Right atrium auricular region (tissue), 2 donors: ENCODE measurements around the gene MTRR. TPM values are rescaled to one million over a fixed set of nuclear protein-coding genes. Genes with fewer than 3 reads are reported as not detected.

Source experiments
- DNase-seq: peaks from one replicate; pipeline ENCODE4 v3.0.0-alpha.2; 2019; ENCODE audit warnings: low spot score
- H3K27ac ChIP-seq, 2 donors: fragments of 200-600 bp; sonication (generic); 1 replicate in 1 of 2; 2 replicates in 1 of 2; pipeline ENCODE4 v1.5.1; 2016 to 2019
- H3K27me3 ChIP-seq, 2 donors: fragments of 200-600 bp; sonication (generic); one replicate each; pipeline versions ENCODE4 v1.5.1 to v1.6.0; 2017 to 2019
- H3K36me3 ChIP-seq: fragments of 200-600 bp; sonication (generic); one replicate; pipeline ENCODE4 v1.5.1; 2016
- H3K4me1 ChIP-seq, 2 donors: fragments of 200-600 bp; sonication (generic); one replicate each; pipeline versions ENCODE4 v1.5.1 to v1.6.0; 2017 to 2019
- H3K4me3 ChIP-seq, 2 donors: fragments of 200-600 bp; sonication (generic); 1 replicate in 1 of 2; 2 replicates in 1 of 2; pipeline ENCODE4 v1.5.1; 2017 to 2019; ENCODE audit warnings: mild to moderate bottlenecking in 1 of 2, moderate library complexity in 1 of 2
- H3K9me3 ChIP-seq, 2 donors: fragments of 200-600 bp; sonication (generic); one replicate each; pipeline ENCODE4 v1.5.1; 2019
- total RNA-seq, 2 donors: library from RNA; depleted of rRNA; stranded (reverse); fragments of >200 nt; gene quantifications; one replicate each; pipeline ENCODE4 v1.1.0, GENCODE V29; 2016
- TF ChIP-seq, protein P1 (sequence below), 2 donors: fragments of 200-600 bp; sonication (generic); IDR thresholded peaks; one replicate each; pipeline ENCODE4 v1.5.1; 2019; ENCODE audit warnings: antibody characterized with exemption in 2 of 2

MTRR gene
- total RNA-seq, 2 donors from 2014 or later: 16.2 to 31.3 TPM

DNA sequence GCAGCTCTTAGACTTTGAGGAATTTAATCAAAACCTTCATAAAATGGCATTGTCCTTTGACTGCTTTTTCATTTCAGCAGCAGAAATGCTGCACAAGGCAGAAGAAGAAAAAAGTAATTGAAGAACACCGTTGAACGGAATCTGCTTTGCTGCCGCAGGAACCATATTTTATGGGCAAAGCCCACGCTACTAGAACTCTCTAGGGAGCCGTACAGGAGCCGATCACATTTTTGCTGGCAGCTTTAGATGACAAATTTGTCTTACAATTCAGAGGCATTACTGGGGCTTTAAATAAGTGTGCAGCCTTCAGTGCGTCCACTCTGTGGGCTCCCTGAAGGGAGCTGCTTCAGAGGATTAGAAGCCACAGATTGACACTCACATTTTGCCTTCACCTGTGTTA is 23.4 kb upstream of the MTRR start:
- TF ChIP-seq, protein P1, sequence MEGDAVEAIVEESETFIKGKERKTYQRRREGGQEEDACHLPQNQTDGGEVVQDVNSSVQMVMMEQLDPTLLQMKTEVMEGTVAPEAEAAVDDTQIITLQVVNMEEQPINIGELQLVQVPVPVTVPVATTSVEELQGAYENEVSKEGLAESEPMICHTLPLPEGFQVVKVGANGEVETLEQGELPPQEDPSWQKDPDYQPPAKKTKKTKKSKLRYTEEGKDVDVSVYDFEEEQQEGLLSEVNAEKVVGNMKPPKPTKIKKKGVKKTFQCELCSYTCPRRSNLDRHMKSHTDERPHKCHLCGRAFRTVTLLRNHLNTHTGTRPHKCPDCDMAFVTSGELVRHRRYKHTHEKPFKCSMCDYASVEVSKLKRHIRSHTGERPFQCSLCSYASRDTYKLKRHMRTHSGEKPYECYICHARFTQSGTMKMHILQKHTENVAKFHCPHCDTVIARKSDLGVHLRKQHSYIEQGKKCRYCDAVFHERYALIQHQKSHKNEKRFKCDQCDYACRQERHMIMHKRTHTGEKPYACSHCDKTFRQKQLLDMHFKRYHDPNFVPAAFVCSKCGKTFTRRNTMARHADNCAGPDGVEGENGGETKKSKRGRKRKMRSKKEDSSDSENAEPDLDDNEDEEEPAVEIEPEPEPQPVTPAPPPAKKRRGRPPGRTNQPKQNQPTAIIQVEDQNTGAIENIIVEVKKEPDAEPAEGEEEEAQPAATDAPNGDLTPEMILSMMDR (IDR thresholded peaks at IDR 0.05): no peak
- Histone ChIP-seq H3K36me3 (no peaks in the 10 kb centered on the region), H3K9me3 (no peaks in the 10 kb centered on the region), H3K27ac (no peak overlapping the region), H3K4me3 (no peak overlapping the region), H3K4me1 (peaks cover 0 to 13% of the 10 kb centered on the region in 2 donors), H3K27me3 (peaks cover 4% of the 10 kb centered on the region in 2 donors)
- no peak for DNase-seq

- H3K4me3 ChIP-seq: no peak overlapping the region
- TF ChIP-seq, protein P1 (IDR thresholded peaks at IDR 0.05): no peak
- peaks cover 0 to 20% of the 10 kb centered on the region in 2 donors for H3K4me1 ChIP-seq
- peaks cover 4% of the 10 kb centered on the region in 2 donors for H3K27me3 ChIP-seq
- no peak for DNase-seq
- no peaks in the 10 kb centered on the region for H3K9me3 ChIP-seq
- H3K36me3 ChIP-seq: no peaks in the 10 kb centered on the region
- H3K27ac ChIP-seq: no peak overlapping the region
Measured at GRCh38 chr5:7846327-7846726, 22.6 kb upstream of the MTRR start.

- Histone ChIP-seq H3K27ac (no peak overlapping the region), H3K36me3 (no peaks in the 10 kb centered on the region), H3K9me3 (no peaks in the 10 kb centered on the region), H3K4me1 (peaks cover 0 to 23% of the 10 kb centered on the region in 2 donors), H3K27me3 (peaks cover 4% of the 10 kb centered on the region in 2 donors), H3K4me3 (no peak overlapping the region)
- TF ChIP-seq, protein P1 (IDR thresholded peaks at IDR 0.05): no peak
- DNase-seq: no peak
Measured at GRCh38 chr5:7848296-7848695, 20.7 kb upstream of the MTRR start.

DNA sequence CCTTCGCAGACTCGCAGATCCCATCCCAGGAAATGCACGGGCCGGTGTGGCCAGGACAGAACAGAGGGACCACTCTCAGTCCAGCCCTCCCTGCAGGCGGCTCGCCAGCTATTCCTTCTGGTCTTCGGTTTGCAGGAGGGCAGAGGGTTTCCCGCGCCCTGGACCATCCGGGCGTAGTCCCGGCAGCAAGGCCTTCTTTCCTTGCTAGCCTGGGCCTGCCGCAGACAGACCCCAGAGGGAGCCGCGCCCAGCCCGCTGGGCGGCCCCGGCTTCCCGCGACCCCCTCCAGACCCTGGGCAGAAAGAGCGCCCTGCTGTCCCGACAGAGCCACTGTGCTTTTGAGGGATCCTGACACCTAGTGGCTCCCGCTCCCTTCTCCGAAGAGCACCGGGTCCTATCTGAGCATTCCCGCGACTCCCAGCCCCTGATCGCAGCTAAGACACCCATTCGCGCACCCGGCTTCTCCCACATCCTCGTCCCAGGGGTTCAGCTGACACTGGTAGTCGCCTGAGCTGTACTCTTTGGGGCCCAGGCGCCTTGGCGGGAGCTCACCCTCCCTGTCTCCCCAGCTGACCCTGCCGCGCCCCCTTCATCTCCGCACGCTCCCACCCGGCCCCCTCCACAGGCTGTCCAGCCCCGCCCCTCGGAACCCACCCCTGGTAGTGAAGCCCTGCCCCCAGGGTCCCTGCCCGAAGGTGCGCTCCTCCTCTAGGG is 19.1 kb upstream of the MTRR start:
- H3K27me3 ChIP-seq: peaks cover 4% of the 10 kb centered on the region in 2 donors
- TF ChIP-seq, protein P1 (IDR thresholded peaks at IDR 0.05): peak in 1 of 2 donors; percentile 37
- no peaks in the 10 kb centered on the region for H3K36me3 ChIP-seq
- H3K27ac ChIP-seq: no peak overlapping the region
- no peaks in the 10 kb centered on the region for H3K9me3 ChIP-seq
- peaks cover 0 to 23% of the 10 kb centered on the region in 2 donors for H3K4me1 ChIP-seq
- DNase-seq: no peak
- peak overlapping the region; percentile 34 to 56 for H3K4me3 ChIP-seq

GRCh38 chr5:7850395-7851239 is 18.3 kb upstream of the MTRR start, which contains the start of gene CFAP90:
Gene CFAP90 (minus strand): TSS chr5:7851133. CDS start chr5:7851021, 112 bp downstream.
- Histone ChIP-seq H3K36me3 (no peaks in the 10 kb centered on the region), H3K4me1 (peaks cover 0 to 23% of the 10 kb centered on the region in 2 donors), H3K27ac (peak within 1 kb of the TSS in 1 of 2 donors; percentile 5), H3K9me3 (no peaks in the 10 kb centered on the region), H3K4me3 (peak within 1 kb of the TSS; percentile 34 to 56), H3K27me3 (peaks cover 4% of the 10 kb centered on the region in 2 donors)
- TF ChIP-seq, protein P1 (IDR thresholded peaks at IDR 0.05): peak in 1 of 2 donors; percentile 32
- DNase-seq: no peak
